HepG2 (cell line): ENCODE measurements around the gene RBM47. TPM values are rescaled to one million over a fixed set of nuclear protein-coding genes. Genes with fewer than 3 reads are reported as not detected.

ENCODE experiments used
- ATAC-seq: fragments of 200-7000 bp; cut with Tn5 transposase; 3 replicates; pipeline ENCODE4 v1.9.1; 2020; ENCODE audit warnings: mild to moderate bottlenecking, moderate library complexity
- BruUV-seq: library from RNA; stranded (reverse); fragments of 400-500 nt; replicated peaks from 2 replicates; lab custom pipeline; 2021; lab: Mats Ljungman, UMichigan
- CTCF ChIA-PET: fragments of 300-600 bp; formaldehyde crosslinking; extraction: SDS; loops from one replicate; lab custom pipeline; 2021; ENCODE audit warnings: low total read pairs, inconsistent platforms, low intra/inter-chr PET ratio; lab: Yijun Ruan, JAX
- POLR2A ChIA-PET: fragments of 350-600 bp; sonication (Branson Sonifier 250); formaldehyde crosslinking; loops from one replicate; lab custom pipeline; 2020; ENCODE audit warnings: antibody characterized with exemption, inconsistent platforms; lab: Yijun Ruan, JAX
- DNase-seq: peaks from one replicate; pipeline ENCODE4 v3.0.0-alpha.2; 2015; ENCODE audit warnings: low spot score
- FAIRE-seq: peaks from 3 replicates; lab custom pipeline; 2011; peaks lifted over from hg19 to GRCh38; lab: Jason Lieb, UNC
- H2AFZ ChIP-seq: one replicate; pipeline ENCODE4 v1.6.1; 2011; ENCODE audit warnings: low read length, inconsistent platforms
- H3K27ac ChIP-seq: fragments of 300-600 bp; 3 replicates; pipeline ENCODE4 v1.8.0; 2011; ENCODE audit warnings: mixed run types, mild to moderate bottlenecking, mixed read lengths, low read length, inconsistent platforms; ENCODE audit not compliant: insufficient read depth; ENCODE audit errors: extremely low read length
- H3K27me3 ChIP-seq, 2 experiments: fragments of 200-600 bp in 1 of 2; 2 replicates in 1 of 2; 3 replicates in 1 of 2; pipeline versions ENCODE4 v1.6.0 to v1.8.0; 2011; ENCODE audit warnings: low read length in 2 of 2, mild to moderate bottlenecking in 2 of 2, moderate library complexity in 2 of 2, inconsistent platforms in 1 of 2; ENCODE audit not compliant: insufficient read depth in 2 of 2, control insufficient read depth in 1 of 2
- H3K36me3 ChIP-seq, 2 experiments: fragments of 200-600 bp in 1 of 2; replicated peaks in 1 of 2; 2 replicates in 1 of 2; 3 replicates in 1 of 2; pipeline versions ENCODE4 v1.5.1 to v1.8.0; 2011; ENCODE audit warnings: low read length in 2 of 2, inconsistent platforms in 1 of 2; ENCODE audit not compliant: insufficient read depth in 2 of 2, control insufficient read depth in 1 of 2
- H3K4me1 ChIP-seq: 2 replicates; pipeline ENCODE4 v1.5.1; 2012; ENCODE audit warnings: low read length, inconsistent platforms; ENCODE audit not compliant: insufficient read depth
- H3K4me2 ChIP-seq: 2 replicates; pipeline ENCODE4 v1.6.0; 2011; ENCODE audit warnings: low read depth, low read length, inconsistent platforms
- H3K4me3 ChIP-seq, 3 experiments: fragments of 200-600 bp in 1 of 3; sonication (generic), shearing (Covaris generic) in 1 of 3; replicated peaks in 1 of 3; 2 replicates each; pipeline ENCODE4 v1.5.1; 2011 to 2016; ENCODE audit warnings: low read length in 3 of 3, inconsistent platforms in 2 of 3, low read depth in 2 of 3, mild to moderate bottlenecking in 2 of 3, control low read depth in 1 of 3, mixed read lengths in 1 of 3; ENCODE audit not compliant: insufficient read depth in 1 of 3
- H3K79me2 ChIP-seq: one replicate; pipeline ENCODE4 v1.6.1; 2011; ENCODE audit warnings: low read length, inconsistent platforms; ENCODE audit not compliant: insufficient read depth
- H3K9ac ChIP-seq: 2 replicates; pipeline ENCODE4 v1.6.0; 2011; ENCODE audit warnings: mild to moderate bottlenecking, low read depth, low read length, inconsistent platforms; ENCODE audit not compliant: insufficient read depth
- H3K9me3 ChIP-seq: 2 replicates; pipeline ENCODE4 v1.5.1; 2012; ENCODE audit warnings: mild to moderate bottlenecking, low read length
- H4K20me1 ChIP-seq: 2 replicates; pipeline ENCODE4 v1.6.0; 2011; ENCODE audit warnings: inconsistent platforms, mild to moderate bottlenecking, low read length, moderate library complexity; ENCODE audit not compliant: insufficient read depth
- ATF2 ChIP-seq: sonication (generic); formaldehyde crosslinking; IDR thresholded peaks from 2 replicates; pipeline ENCODE4 v1.4.0; 2020; ENCODE audit warnings: missing genetic modification reagents
- CENPT ChIP-seq: sonication (generic); formaldehyde crosslinking; IDR thresholded peaks from 2 replicates; pipeline ENCODE4 v1.8.0; 2022; ENCODE audit warnings: low read depth, mild to moderate bottlenecking, moderate library complexity, missing genetic modification reagents
- GZF1 ChIP-seq: sonication (generic); formaldehyde crosslinking; IDR thresholded peaks from 2 replicates; pipeline ENCODE4 v1.5.1; 2020; ENCODE audit warnings: mild to moderate bottlenecking, missing genetic modification reagents
- HINFP ChIP-seq: sonication (generic); formaldehyde crosslinking; IDR thresholded peaks from 2 replicates; pipeline ENCODE4 v1.4.0; 2020; ENCODE audit warnings: low read depth, mild to moderate bottlenecking, missing genetic modification reagents
- ZFP37 ChIP-seq: sonication (generic); formaldehyde crosslinking; IDR thresholded peaks from 2 replicates; pipeline ENCODE4 v1.4.0; 2020; ENCODE audit warnings: missing genetic modification reagents, borderline replicate concordance
- ZNF260 ChIP-seq: sonication (generic); formaldehyde crosslinking; IDR thresholded peaks from 2 replicates; pipeline ENCODE4 v1.4.0; 2020; ENCODE audit warnings: missing genetic modification reagents, low read depth, mild to moderate bottlenecking, borderline replicate concordance
- ZNF274 ChIP-seq: sonication (generic); formaldehyde crosslinking; IDR thresholded peaks from 2 replicates; pipeline ENCODE4 v1.5.1; 2020; ENCODE audit warnings: mild to moderate bottlenecking, missing genetic modification reagents
- ZNF292 ChIP-seq: sonication (generic); formaldehyde crosslinking; IDR thresholded peaks from 2 replicates; pipeline ENCODE4 v1.8.1; 2022; ENCODE audit warnings: mild to moderate bottlenecking, low read depth, missing genetic modification reagents, borderline replicate concordance
- ZNF570 ChIP-seq: sonication (generic); formaldehyde crosslinking; IDR thresholded peaks from 2 replicates; pipeline ENCODE4 v1.4.0; 2020; ENCODE audit warnings: mild to moderate bottlenecking, missing genetic modification reagents, borderline replicate concordance
- ZNF691 ChIP-seq: sonication (generic); formaldehyde crosslinking; IDR thresholded peaks from 2 replicates; pipeline ENCODE4 v1.4.0; 2020; ENCODE audit warnings: missing genetic modification reagents, low read depth, mild to moderate bottlenecking, borderline replicate concordance
- WGBS: methylation state at CpG from one replicate; pipeline ENCODE4 v1.1.6; 2017; ENCODE audit warnings: low lambda C conversion rate; 5-methylcytosine and 5-hydroxymethylcytosine counted together
- in situ Hi-C: cut with HindIII; loops from 2 replicates; pipeline ENCODE4 v1.10.0; 2017; ENCODE audit warnings: low pct_unique_long_range_greater_than_20kb; ENCODE audit not compliant: extremely low pct_ligation_motif_present
- intact Hi-C: fragments of 100-400 bp; cut with micrococcal nuclease; formaldehyde crosslinking; loops from one replicate; pipeline ENCODE4 v1.10.0; 2022; ENCODE audit not compliant: unreplicated experiment
- polyA plus RNA-seq, 8 experiments: library from polyadenylated mRNA; depleted of rRNA in 3 of 8; stranded (reverse) in 7 of 8; unstranded in 1 of 8; fragments of >200 nt; fragmentation: Illumina TruSeq in 4 of 8; extraction: Trizol in 4 of 8; gene quantifications; 2 replicates each; pipeline versions ENCODE4 v1.2.1 to v1.2.3, GENCODE V29; 2011 to 2016; ENCODE audit warnings: low read depth in 4 of 8, missing spikeins in 1 of 8, mixed read lengths in 1 of 8; ENCODE audit not compliant: insufficient read depth in 1 of 8
- total RNA-seq, 5 experiments: library from RNA; depleted of rRNA; stranded (reverse); fragments of >200 nt; fragmentation: Illumina TruSeq; extraction: Trizol; gene quantifications; 2 replicates each; pipeline ENCODE4 v1.2.3, GENCODE V29; 2016; ENCODE audit warnings: low read depth in 1 of 5

The RBM47 gene
- total and polyA plus RNA-seq, 2 of the 13 experiments (the other 11 are each of a cell fraction or from before 2014, with no cell fraction given), result 1.2 to 2.5 TPM

GRCh38 chr4:40493160-40493559 is 136.5 kb downstream of the RBM47 start:
- no peaks in the 10 kb centered on the region for H4K20me1 ChIP-seq
- TF ChIP-seq ATF2 (CRISPR knock-in tag), result no peak
- no peak for TF ChIP-seq CENPT
- TF ChIP-seq ZNF292 (CRISPR knock-in tag), result no peak
- TF ChIP-seq ZFP37 (CRISPR knock-in tag), result no peak
- no peaks in the 10 kb centered on the region for H3K79me2 ChIP-seq
- H3K9ac ChIP-seq, result no peak overlapping the region
- in situ Hi-C loops (no loop called here), intact Hi-C loops (no loop called here)
- CTCF ChIA-PET, result no interaction called here
- H3K4me3 ChIP-seq, result no peak overlapping the region
- no peak for FAIRE-seq
- H2AFZ ChIP-seq, result no peak overlapping the region
- no TSS peak for BruUV-seq
- H3K4me1 ChIP-seq, result peaks cover 9% of the 10 kb centered on the region; the same call in 1 of the 2 replicates
- no peak overlapping the region for H3K4me2 ChIP-seq
- POLR2A ChIA-PET, result no interaction called here
- H3K9me3 ChIP-seq, result no peaks in the 10 kb centered on the region
- H3K36me3 ChIP-seq, result no peaks in the 10 kb centered on the region
- WGBS, result 95% methylated on average over 3 of the region's 3 CpGs
- no peak for ATAC-seq
- no peak overlapping the region for H3K27ac ChIP-seq
- DNase-seq, result no peak
- H3K27me3 ChIP-seq, result no peaks in the 10 kb centered on the region

- Histone ChIP-seq H3K4me2 (no peak overlapping the region), H3K9ac (no peak overlapping the region), H3K36me3 (no peaks in the 10 kb centered on the region), H3K4me1 (peaks cover 9% of the 10 kb centered on the region; the same call in 1 of the 2 replicates), H3K4me3 (no peak overlapping the region), H3K9me3 (no peaks in the 10 kb centered on the region), H3K27ac (no peak overlapping the region), H4K20me1 (no peaks in the 10 kb centered on the region), H2AFZ (no peak overlapping the region), H3K79me2 (no peaks in the 10 kb centered on the region), H3K27me3 (no peaks in the 10 kb centered on the region)
- 85% methylated on average over 3 of the region's 3 CpGs for WGBS
- DNase-seq, result no peak
- in situ Hi-C loops, result no loop called here
- BruUV-seq, result no TSS peak
- intact Hi-C loops, result no loop called here
- no peak for ATAC-seq
- FAIRE-seq, result no peak
- no peak for TF ChIP-seq ZNF260 (CRISPR knock-in tag)
- TF ChIP-seq GZF1 (CRISPR knock-in tag), result no peak
- no peak for TF ChIP-seq HINFP
- no peak for TF ChIP-seq ZNF570 (CRISPR knock-in tag)
- TF ChIP-seq ZNF691 (CRISPR knock-in tag), result no peak
- TF ChIP-seq ZNF274 (CRISPR knock-in tag), result no peak
- CTCF ChIA-PET, result no interaction called here
- POLR2A ChIA-PET, result no interaction called here
These were observed 137.0 kb downstream of the RBM47 start for GRCh38 chr4:40492691-40493090.
